22Rv1 (cell line): ENCODE results near the gene PTGDR2.

Experiments used
- CTCF ChIP-seq: fragments of 450-650 bp; IDR thresholded peaks from 2 replicates; pipeline ENCODE4 v1.5.1; 2017; ENCODE audit warnings: mild to moderate bottlenecking
- ZFX ChIP-seq: fragments of 450-650 bp; IDR thresholded peaks from 2 replicates; pipeline ENCODE4 v1.6.1; 2017; ENCODE audit warnings: antibody characterized with exemption, borderline replicate concordance

GRCh38 chr11:60867871-60868681 lies 12.3 kb upstream of the PTGDR2 start:
- no peak for TF ChIP-seq CTCF
- no peak for TF ChIP-seq ZFX
